GM18526 (cell line): ENCODE measurements around the gene SLC3A2.

Experiments
- POLR2A ChIP-seq: IDR thresholded peaks from 3 replicates; pipeline ENCODE4 v1.6.1; 2011; ENCODE audit not compliant: insufficient read length; ENCODE audit errors: extremely low read depth

SLC3A2 gene

GRCh38 chr11:62863687-62864335, 16.9 kb upstream of the SLC3A2 start:
- TF ChIP-seq POLR2A, result no peak

- TF ChIP-seq POLR2A, result no peak
Observed at GRCh38 chr11:62865635-62866034, 15.1 kb upstream of the SLC3A2 start.

- no peak for TF ChIP-seq POLR2A
Observed at GRCh38 chr11:62874851-62875250, 5.8 kb upstream of the SLC3A2 start.

GRCh38 chr11:62875698-62876478, 4.8 kb upstream of the SLC3A2 start:
- no peak for TF ChIP-seq POLR2A

- no peak for TF ChIP-seq POLR2A
Observed at GRCh38 chr11:62876712-62877111, 4.0 kb upstream of the SLC3A2 start.

- TF ChIP-seq POLR2A, result no peak
Observed at GRCh38 chr11:62879235-62879978, 1.3 kb upstream of the SLC3A2 start.

GRCh38 chr11:62880231-62880802, 379 bp upstream of the SLC3A2 start:
- no peak for TF ChIP-seq POLR2A

GRCh38 chr11:62881579-62882430, 1.1 kb downstream of the SLC3A2 start:
- peak; percentile 40 for TF ChIP-seq POLR2A

GRCh38 chr11:62882431-62882749, 1.7 kb downstream of the SLC3A2 start:
- TF ChIP-seq POLR2A, result no peak

GRCh38 chr11:62882788-62883501, 2.2 kb downstream of the SLC3A2 start:
- no peak for TF ChIP-seq POLR2A

- TF ChIP-seq POLR2A, result no peak
Observed at GRCh38 chr11:62883673-62884072, 3.0 kb downstream of the SLC3A2 start.

- TF ChIP-seq POLR2A, result no peak
Observed at GRCh38 chr11:62885137-62885750, 4.5 kb downstream of the SLC3A2 start.

- TF ChIP-seq POLR2A, result no peak
Observed at GRCh38 chr11:62888406-62888805, 7.7 kb downstream of the SLC3A2 start.

GRCh38 chr11:62889126-62889483, 8.4 kb downstream of the SLC3A2 start:
- no peak for TF ChIP-seq POLR2A
